ENCODE data around the gene ZNF200. TPM values are rescaled to one million over a fixed set of nuclear protein-coding genes. Genes with fewer than 3 reads are reported as not detected.

Gene ZNF200
- total and polyA plus RNA-seq, 2 donors (not counting 1 experiment from before 2014, with no cell fraction given), result 2.7 to 20.1 TPM

DNA sequence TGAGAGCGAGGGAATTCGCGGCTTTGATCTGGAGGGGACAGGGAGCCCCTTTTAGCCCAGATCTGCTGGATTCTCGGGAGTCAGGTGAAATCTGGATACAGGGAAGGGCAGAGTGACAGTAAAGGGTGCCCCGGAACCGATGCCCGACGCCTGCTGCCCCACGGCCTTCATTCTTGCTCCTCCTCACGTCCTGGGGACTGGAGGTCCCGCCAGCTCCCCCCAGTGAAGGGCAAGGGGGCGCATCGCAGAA lies 46.4 kb downstream of the ZNF200 start:
- no peaks in the 10 kb centered on the region for H3K79me2 ChIP-seq (ENCODE audit: control insufficient read depth, insufficient read depth, low read length)
- Mint-ChIP-seq H3K27ac (no peak overlapping the region), H3K9me3 (ENCODE audit: insufficient read depth) (no peaks in the 10 kb centered on the region), H3K4me1 (peaks cover 41% of the 10 kb centered on the region), H3K4me3 (peak overlapping the region; percentile 73), H3K27me3 (peaks cover 68% of the 10 kb centered on the region)
- H3K9me3 ChIP-seq (ENCODE audit: control extremely low read depth in 1 of 3, control insufficient read depth in 2 of 3, insufficient read depth in 1 of 3, low read length in 2 of 3), result peaks cover 0 to 83% (median 11%) of the 10 kb centered on the region in 3 donors
- POLR2A ChIA-PET, result no interaction called here
- TF ChIP-seq, protein P1, sequence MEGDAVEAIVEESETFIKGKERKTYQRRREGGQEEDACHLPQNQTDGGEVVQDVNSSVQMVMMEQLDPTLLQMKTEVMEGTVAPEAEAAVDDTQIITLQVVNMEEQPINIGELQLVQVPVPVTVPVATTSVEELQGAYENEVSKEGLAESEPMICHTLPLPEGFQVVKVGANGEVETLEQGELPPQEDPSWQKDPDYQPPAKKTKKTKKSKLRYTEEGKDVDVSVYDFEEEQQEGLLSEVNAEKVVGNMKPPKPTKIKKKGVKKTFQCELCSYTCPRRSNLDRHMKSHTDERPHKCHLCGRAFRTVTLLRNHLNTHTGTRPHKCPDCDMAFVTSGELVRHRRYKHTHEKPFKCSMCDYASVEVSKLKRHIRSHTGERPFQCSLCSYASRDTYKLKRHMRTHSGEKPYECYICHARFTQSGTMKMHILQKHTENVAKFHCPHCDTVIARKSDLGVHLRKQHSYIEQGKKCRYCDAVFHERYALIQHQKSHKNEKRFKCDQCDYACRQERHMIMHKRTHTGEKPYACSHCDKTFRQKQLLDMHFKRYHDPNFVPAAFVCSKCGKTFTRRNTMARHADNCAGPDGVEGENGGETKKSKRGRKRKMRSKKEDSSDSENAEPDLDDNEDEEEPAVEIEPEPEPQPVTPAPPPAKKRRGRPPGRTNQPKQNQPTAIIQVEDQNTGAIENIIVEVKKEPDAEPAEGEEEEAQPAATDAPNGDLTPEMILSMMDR (IDR thresholded peaks at IDR 0.05), result no peak
- TF ChIP-seq EZH2 (IDR thresholded peaks at IDR 0.05; ENCODE audit: borderline replicate concordance, insufficient read depth, low read depth, low read length, poor library complexity, severe bottlenecking), result no peak
- peak overlapping the region; percentile 60 for H3K4me2 ChIP-seq (replicated peaks; ENCODE audit: low read depth, low read length, poor library complexity, severe bottlenecking)
- H2AFZ ChIP-seq (ENCODE audit: insufficient read depth, low read depth, low read length, poor library complexity, severe bottlenecking), result peak overlapping the region; percentile 19
- H4K20me1 ChIP-seq (ENCODE audit: control insufficient read depth, insufficient read depth, low read length, poor library complexity, severe bottlenecking), result no peaks in the 10 kb centered on the region
- CTCF ChIA-PET, result no interaction called here
- WGBS (ENCODE audit: insufficient coverage), result 7% methylated on average over 13 of the region's 13 CpGs
- no peak overlapping the region for H3K27ac ChIP-seq (ENCODE audit: low read length in 2 of 2)
- no peaks in the 10 kb centered on the region for H3K36me3 ChIP-seq (replicated peaks in 1 of 2; ENCODE audit: control extremely low read depth in 1 of 2, control insufficient read depth in 1 of 2, extremely low read depth in 1 of 2, insufficient read depth in 2 of 2, low read length in 1 of 2)
- intact Hi-C loops (cut with micrococcal nuclease), result loop anchor here (2.0 kb wide), 1 partner anchor 14 kb away; no protein-coding TSS in a partner anchor
- H3K4me1 ChIP-seq (ENCODE audit: control insufficient read depth in 2 of 2, insufficient read depth in 2 of 2, low read length in 2 of 2), result peaks cover 29 to 32% of the 10 kb centered on the region in 2 donors
- H3K9ac ChIP-seq (ENCODE audit: low read length), result no peak overlapping the region
- peaks cover 0 to 96% (median 73%) of the 10 kb centered on the region in 4 experiments for H3K27me3 ChIP-seq (replicated peaks in 1 of 4; ENCODE audit: control extremely low read depth in 1 of 4, control insufficient read depth in 3 of 4, insufficient read depth in 4 of 4, low read length in 3 of 4)
- H3K4me3 ChIP-seq (ENCODE audit: control extremely low read depth in 1 of 5, extremely low read depth in 1 of 5, insufficient read depth in 1 of 5, low read depth in 2 of 5, low read length in 4 of 5), result peak overlapping the region in 1 of 5 experiments; percentile 1
- ATAC-seq (ENCODE audit: low read depth), result no peak
- no peak for DNase-seq

DNA sequence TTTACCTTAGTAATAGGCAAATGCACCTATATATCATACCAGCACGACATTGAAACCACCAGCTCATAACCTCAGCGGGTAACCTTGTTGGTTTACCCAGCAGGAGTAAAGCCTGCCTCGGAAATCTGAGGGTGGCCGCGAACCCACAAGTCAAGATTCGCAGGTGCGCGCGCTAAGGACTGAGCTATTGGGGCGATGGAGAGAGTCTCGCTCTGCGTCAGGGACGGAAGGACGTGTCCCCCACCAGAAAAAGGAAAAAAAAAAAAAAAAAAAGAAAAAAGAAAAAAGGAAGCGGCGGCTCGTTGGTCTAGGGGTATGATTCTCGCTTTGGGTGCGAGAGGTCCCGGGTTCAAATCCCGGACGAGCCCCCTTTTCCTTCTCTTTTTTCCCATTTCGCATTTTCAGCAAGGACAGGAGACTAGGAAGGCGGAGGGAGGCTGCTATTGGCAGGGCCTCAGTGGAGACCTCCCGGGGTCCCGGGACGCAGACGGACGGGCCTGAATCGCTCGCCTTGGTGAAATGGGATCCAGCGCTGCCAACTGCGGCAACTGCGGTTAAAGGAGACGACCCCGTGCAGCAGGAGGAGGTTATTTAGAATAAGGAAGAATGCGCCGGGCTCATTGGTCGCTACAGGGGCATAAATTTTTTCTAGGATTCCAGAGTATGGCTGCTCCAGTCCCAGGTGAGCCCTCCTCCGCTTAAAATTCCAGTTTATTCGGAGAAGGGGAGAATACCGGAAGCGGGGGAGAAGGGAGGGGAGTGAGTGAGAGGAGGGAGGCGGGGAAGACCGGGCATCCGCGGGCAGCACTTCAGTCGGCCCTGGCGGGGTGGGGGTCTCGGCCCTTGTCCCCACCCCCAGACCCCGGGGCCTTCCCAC lies 46.9 kb downstream of the ZNF200 start, which contains the start of gene OR1F1:
TSS of gene OR1F1 (plus strand) at position 407 of the 877 bp plus-strand sequence.
- H2AFZ ChIP-seq (ENCODE audit: insufficient read depth, low read depth, low read length, poor library complexity, severe bottlenecking), result peak within 1 kb of the TSS; percentile 19
- CTCF ChIA-PET, result no interaction called here
- peak within 1 kb of the TSS in 2 of 5 experiments; percentile 1 to 11 for H3K4me3 ChIP-seq (ENCODE audit: control extremely low read depth in 1 of 5, extremely low read depth in 1 of 5, insufficient read depth in 1 of 5, low read depth in 2 of 5, low read length in 4 of 5)
- Mint-ChIP-seq H3K27ac (peak within 1 kb of the TSS; percentile 46), H3K4me3 (peak within 1 kb of the TSS; percentile 73), H3K9me3 (ENCODE audit: insufficient read depth) (no peaks in the 10 kb centered on the region), H3K27me3 (peaks cover 72% of the 10 kb centered on the region), H3K4me1 (peaks cover 46% of the 10 kb centered on the region)
- intact Hi-C loops (cut with micrococcal nuclease), result loop anchor here (2.0 kb wide), 1 partner anchor 13 kb away; no protein-coding TSS in a partner anchor
- H3K4me1 ChIP-seq (ENCODE audit: control insufficient read depth in 2 of 2, insufficient read depth in 2 of 2, low read length in 2 of 2), result peaks cover 35 to 38% of the 10 kb centered on the region in 2 donors
- TF ChIP-seq, protein P1 (IDR thresholded peaks at IDR 0.05), result no peak
- no peak for TF ChIP-seq EZH2 (IDR thresholded peaks at IDR 0.05; ENCODE audit: borderline replicate concordance, insufficient read depth, low read depth, low read length, poor library complexity, severe bottlenecking)
- no peak within 1 kb of the TSS for H3K27ac ChIP-seq (ENCODE audit: low read length in 2 of 2)
- POLR2A ChIA-PET, result no interaction called here
- H3K36me3 ChIP-seq (replicated peaks in 1 of 2; ENCODE audit: control extremely low read depth in 1 of 2, control insufficient read depth in 1 of 2, extremely low read depth in 1 of 2, insufficient read depth in 2 of 2, low read length in 1 of 2), result no peaks in the 10 kb centered on the region
- no peak within 1 kb of the TSS for H3K9ac ChIP-seq (ENCODE audit: low read length)
- H3K9me3 ChIP-seq (ENCODE audit: control extremely low read depth in 1 of 3, control insufficient read depth in 2 of 3, insufficient read depth in 1 of 3, low read length in 2 of 3), result peaks cover 0 to 83% (median 11%) of the 10 kb centered on the region in 3 donors
- no peak for ATAC-seq (ENCODE audit: low read depth)
- DNase-seq, result peak; percentile 40
- H3K27me3 ChIP-seq (replicated peaks in 1 of 4; ENCODE audit: control extremely low read depth in 1 of 4, control insufficient read depth in 3 of 4, insufficient read depth in 4 of 4, low read length in 3 of 4), result peaks cover 0 to 96% (median 73%) of the 10 kb centered on the region in 4 experiments
- H3K4me2 ChIP-seq (replicated peaks; ENCODE audit: low read depth, low read length, poor library complexity, severe bottlenecking), result peak within 1 kb of the TSS; percentile 60
- no peaks in the 10 kb centered on the region for H3K79me2 ChIP-seq (ENCODE audit: control insufficient read depth, insufficient read depth, low read length)
- WGBS (ENCODE audit: insufficient coverage), result 4% methylated on average over 32 of the region's 51 CpGs
- no peaks in the 10 kb centered on the region for H4K20me1 ChIP-seq (ENCODE audit: control insufficient read depth, insufficient read depth, low read length, poor library complexity, severe bottlenecking)

All from B cell (primary cell).